WTC11 (cell line): ENCODE data around the gene KYNU.

Experiments
- CREB1 ChIP-seq: sonication (generic); formaldehyde crosslinking; IDR thresholded peaks from 2 replicates; pipeline ENCODE4 v1.8.0; 2023; ENCODE audit warnings: mild to moderate bottlenecking, missing genetic modification reagents
- ESRRA ChIP-seq: sonication (generic); formaldehyde crosslinking; IDR thresholded peaks from 2 replicates; pipeline ENCODE4 v1.8.1; 2022; ENCODE audit warnings: mild to moderate bottlenecking, missing genetic modification reagents, borderline replicate concordance
- HMGA2 ChIP-seq: fragments of 250-450 bp; sonication (Bioruptor Pico); IDR thresholded peaks from 2 replicates; pipeline ENCODE4 v1.4.0; 2021; ENCODE audit warnings: mild to moderate bottlenecking, moderate library complexity
- JUN ChIP-seq: sonication (generic); formaldehyde crosslinking; IDR thresholded peaks from 2 replicates; pipeline ENCODE4 v1.8.0; 2023; ENCODE audit warnings: mild to moderate bottlenecking, missing genetic modification reagents
- NFYB ChIP-seq: sonication (generic); formaldehyde crosslinking; conservative IDR thresholded peaks from 2 replicates; pipeline ENCODE4 v1.8.0; 2022; ENCODE audit warnings: low read depth, missing genetic modification reagents
- PRRX2 ChIP-seq: fragments of 250-450 bp; sonication (Bioruptor Pico); IDR thresholded peaks from 2 replicates; pipeline ENCODE4 v1.8.0; 2021; ENCODE audit warnings: mild to moderate bottlenecking
- SMAD3 ChIP-seq: sonication (generic); formaldehyde crosslinking; IDR thresholded peaks from 2 replicates; pipeline ENCODE4 v1.8.0; 2022; ENCODE audit warnings: missing genetic modification reagents, mild to moderate bottlenecking, borderline replicate concordance
- TF ChIP-seq, protein P1 (sequence below): sonication (generic); formaldehyde crosslinking; IDR thresholded peaks from 2 replicates; pipeline ENCODE4 v1.8.1; 2023; ENCODE audit warnings: mild to moderate bottlenecking, missing genetic modification reagents
- TF ChIP-seq, protein P2 (sequence below): fragments of 200-600 bp; IDR thresholded peaks from 2 replicates; pipeline ENCODE4 v1.8.0; 2022; ENCODE audit warnings: antibody characterized with exemption
- TF ChIP-seq, protein P3 (sequence below): fragments of 250-450 bp; sonication (Bioruptor Pico); IDR thresholded peaks from 2 replicates; pipeline ENCODE4 v1.8.0; 2021; ENCODE audit warnings: mild to moderate bottlenecking
- TF ChIP-seq, protein P4 (sequence below): sonication (generic); formaldehyde crosslinking; IDR thresholded peaks from 2 replicates; pipeline ENCODE4 v1.8.1; 2022; ENCODE audit warnings: low read depth, mild to moderate bottlenecking, moderate library complexity, missing genetic modification reagents, borderline replicate concordance
- TF ChIP-seq, protein P5 (sequence below): sonication (generic); formaldehyde crosslinking; IDR thresholded peaks from 2 replicates; pipeline ENCODE4 v1.8.0; 2022; ENCODE audit warnings: mild to moderate bottlenecking, missing genetic modification reagents
- TF ChIP-seq, protein P6 (sequence below): sonication (generic); formaldehyde crosslinking; IDR thresholded peaks from 2 replicates; pipeline ENCODE4 v1.8.0; 2022; ENCODE audit warnings: mild to moderate bottlenecking, missing genetic modification reagents

DNA sequence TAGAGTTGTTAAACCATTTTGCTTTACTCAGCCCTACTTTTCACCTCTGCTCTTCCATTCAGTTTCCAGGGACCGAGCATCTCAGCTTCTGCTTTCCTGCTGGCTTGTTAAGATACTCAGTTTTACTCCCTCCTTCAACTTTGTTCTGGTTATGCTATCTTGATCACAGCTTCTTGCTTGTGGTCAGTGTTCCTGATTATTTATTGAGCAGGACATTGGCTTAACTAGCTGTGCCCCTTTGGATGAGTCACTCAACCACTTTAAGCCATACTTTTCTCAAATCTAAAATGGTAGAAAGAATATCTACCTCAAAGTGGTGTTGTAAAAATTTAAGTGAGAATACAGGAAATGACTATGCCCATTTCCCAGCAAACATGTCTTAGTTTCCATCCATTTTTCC, 124.0 kb downstream of the KYNU start:
- TF ChIP-seq, protein P1, sequence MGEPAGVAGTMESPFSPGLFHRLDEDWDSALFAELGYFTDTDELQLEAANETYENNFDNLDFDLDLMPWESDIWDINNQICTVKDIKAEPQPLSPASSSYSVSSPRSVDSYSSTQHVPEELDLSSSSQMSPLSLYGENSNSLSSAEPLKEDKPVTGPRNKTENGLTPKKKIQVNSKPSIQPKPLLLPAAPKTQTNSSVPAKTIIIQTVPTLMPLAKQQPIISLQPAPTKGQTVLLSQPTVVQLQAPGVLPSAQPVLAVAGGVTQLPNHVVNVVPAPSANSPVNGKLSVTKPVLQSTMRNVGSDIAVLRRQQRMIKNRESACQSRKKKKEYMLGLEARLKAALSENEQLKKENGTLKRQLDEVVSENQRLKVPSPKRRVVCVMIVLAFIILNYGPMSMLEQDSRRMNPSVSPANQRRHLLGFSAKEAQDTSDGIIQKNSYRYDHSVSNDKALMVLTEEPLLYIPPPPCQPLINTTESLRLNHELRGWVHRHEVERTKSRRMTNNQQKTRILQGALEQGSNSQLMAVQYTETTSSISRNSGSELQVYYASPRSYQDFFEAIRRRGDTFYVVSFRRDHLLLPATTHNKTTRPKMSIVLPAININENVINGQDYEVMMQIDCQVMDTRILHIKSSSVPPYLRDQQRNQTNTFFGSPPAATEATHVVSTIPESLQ, result no peak
- TF ChIP-seq, protein P2, sequence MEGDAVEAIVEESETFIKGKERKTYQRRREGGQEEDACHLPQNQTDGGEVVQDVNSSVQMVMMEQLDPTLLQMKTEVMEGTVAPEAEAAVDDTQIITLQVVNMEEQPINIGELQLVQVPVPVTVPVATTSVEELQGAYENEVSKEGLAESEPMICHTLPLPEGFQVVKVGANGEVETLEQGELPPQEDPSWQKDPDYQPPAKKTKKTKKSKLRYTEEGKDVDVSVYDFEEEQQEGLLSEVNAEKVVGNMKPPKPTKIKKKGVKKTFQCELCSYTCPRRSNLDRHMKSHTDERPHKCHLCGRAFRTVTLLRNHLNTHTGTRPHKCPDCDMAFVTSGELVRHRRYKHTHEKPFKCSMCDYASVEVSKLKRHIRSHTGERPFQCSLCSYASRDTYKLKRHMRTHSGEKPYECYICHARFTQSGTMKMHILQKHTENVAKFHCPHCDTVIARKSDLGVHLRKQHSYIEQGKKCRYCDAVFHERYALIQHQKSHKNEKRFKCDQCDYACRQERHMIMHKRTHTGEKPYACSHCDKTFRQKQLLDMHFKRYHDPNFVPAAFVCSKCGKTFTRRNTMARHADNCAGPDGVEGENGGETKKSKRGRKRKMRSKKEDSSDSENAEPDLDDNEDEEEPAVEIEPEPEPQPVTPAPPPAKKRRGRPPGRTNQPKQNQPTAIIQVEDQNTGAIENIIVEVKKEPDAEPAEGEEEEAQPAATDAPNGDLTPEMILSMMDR, result no peak
- TF ChIP-seq, protein P3, sequence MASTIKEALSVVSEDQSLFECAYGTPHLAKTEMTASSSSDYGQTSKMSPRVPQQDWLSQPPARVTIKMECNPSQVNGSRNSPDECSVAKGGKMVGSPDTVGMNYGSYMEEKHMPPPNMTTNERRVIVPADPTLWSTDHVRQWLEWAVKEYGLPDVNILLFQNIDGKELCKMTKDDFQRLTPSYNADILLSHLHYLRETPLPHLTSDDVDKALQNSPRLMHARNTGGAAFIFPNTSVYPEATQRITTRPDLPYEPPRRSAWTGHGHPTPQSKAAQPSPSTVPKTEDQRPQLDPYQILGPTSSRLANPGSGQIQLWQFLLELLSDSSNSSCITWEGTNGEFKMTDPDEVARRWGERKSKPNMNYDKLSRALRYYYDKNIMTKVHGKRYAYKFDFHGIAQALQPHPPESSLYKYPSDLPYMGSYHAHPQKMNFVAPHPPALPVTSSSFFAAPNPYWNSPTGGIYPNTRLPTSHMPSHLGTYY (CRISPR knock-in tag), result no peak
- TF ChIP-seq, protein P4, sequence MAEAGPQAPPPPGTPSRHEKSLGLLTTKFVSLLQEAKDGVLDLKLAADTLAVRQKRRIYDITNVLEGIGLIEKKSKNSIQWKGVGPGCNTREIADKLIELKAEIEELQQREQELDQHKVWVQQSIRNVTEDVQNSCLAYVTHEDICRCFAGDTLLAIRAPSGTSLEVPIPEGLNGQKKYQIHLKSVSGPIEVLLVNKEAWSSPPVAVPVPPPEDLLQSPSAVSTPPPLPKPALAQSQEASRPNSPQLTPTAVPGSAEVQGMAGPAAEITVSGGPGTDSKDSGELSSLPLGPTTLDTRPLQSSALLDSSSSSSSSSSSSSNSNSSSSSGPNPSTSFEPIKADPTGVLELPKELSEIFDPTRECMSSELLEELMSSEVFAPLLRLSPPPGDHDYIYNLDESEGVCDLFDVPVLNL (CRISPR knock-in tag), result no peak
- TF ChIP-seq HMGA2 (no peak), PRRX2 (CRISPR knock-in tag) (no peak), SMAD3 (CRISPR knock-in tag) (no peak), ESRRA (CRISPR knock-in tag) (no peak), NFYB (no peak), CREB1 (no peak), JUN (CRISPR knock-in tag) (no peak)
- TF ChIP-seq, protein P5, sequence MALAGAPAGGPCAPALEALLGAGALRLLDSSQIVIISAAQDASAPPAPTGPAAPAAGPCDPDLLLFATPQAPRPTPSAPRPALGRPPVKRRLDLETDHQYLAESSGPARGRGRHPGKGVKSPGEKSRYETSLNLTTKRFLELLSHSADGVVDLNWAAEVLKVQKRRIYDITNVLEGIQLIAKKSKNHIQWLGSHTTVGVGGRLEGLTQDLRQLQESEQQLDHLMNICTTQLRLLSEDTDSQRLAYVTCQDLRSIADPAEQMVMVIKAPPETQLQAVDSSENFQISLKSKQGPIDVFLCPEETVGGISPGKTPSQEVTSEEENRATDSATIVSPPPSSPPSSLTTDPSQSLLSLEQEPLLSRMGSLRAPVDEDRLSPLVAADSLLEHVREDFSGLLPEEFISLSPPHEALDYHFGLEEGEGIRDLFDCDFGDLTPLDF (CRISPR knock-in tag), result no peak
- TF ChIP-seq, protein P6, sequence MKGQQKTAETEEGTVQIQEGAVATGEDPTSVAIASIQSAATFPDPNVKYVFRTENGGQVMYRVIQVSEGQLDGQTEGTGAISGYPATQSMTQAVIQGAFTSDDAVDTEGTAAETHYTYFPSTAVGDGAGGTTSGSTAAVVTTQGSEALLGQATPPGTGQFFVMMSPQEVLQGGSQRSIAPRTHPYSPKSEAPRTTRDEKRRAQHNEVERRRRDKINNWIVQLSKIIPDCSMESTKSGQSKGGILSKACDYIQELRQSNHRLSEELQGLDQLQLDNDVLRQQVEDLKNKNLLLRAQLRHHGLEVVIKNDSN (CRISPR knock-in tag), result no peak
